Measurements from ENCODE around the gene CFAP100.

CFAP100 gene

GRCh38 chr3:126351771-126352475, 42.8 kb upstream of the CFAP100 start:
- Mint-ChIP-seq H3K27me3 (ENCODE audit: low read depth, poor library complexity) (no peaks in the 10 kb centered on the region), H3K27ac (no peak overlapping the region), H3K4me3 (no peak overlapping the region), H3K9me3 (no peaks in the 10 kb centered on the region), H3K36me3 (ENCODE audit: low read depth) (peaks cover 4% of the 10 kb centered on the region), H3K4me1 (peaks cover 28% of the 10 kb centered on the region)
- TF ChIP-seq, protein P1, sequence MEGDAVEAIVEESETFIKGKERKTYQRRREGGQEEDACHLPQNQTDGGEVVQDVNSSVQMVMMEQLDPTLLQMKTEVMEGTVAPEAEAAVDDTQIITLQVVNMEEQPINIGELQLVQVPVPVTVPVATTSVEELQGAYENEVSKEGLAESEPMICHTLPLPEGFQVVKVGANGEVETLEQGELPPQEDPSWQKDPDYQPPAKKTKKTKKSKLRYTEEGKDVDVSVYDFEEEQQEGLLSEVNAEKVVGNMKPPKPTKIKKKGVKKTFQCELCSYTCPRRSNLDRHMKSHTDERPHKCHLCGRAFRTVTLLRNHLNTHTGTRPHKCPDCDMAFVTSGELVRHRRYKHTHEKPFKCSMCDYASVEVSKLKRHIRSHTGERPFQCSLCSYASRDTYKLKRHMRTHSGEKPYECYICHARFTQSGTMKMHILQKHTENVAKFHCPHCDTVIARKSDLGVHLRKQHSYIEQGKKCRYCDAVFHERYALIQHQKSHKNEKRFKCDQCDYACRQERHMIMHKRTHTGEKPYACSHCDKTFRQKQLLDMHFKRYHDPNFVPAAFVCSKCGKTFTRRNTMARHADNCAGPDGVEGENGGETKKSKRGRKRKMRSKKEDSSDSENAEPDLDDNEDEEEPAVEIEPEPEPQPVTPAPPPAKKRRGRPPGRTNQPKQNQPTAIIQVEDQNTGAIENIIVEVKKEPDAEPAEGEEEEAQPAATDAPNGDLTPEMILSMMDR (IDR thresholded peaks at IDR 0.05) = no peak
- no peak for DNase-seq

DNA sequence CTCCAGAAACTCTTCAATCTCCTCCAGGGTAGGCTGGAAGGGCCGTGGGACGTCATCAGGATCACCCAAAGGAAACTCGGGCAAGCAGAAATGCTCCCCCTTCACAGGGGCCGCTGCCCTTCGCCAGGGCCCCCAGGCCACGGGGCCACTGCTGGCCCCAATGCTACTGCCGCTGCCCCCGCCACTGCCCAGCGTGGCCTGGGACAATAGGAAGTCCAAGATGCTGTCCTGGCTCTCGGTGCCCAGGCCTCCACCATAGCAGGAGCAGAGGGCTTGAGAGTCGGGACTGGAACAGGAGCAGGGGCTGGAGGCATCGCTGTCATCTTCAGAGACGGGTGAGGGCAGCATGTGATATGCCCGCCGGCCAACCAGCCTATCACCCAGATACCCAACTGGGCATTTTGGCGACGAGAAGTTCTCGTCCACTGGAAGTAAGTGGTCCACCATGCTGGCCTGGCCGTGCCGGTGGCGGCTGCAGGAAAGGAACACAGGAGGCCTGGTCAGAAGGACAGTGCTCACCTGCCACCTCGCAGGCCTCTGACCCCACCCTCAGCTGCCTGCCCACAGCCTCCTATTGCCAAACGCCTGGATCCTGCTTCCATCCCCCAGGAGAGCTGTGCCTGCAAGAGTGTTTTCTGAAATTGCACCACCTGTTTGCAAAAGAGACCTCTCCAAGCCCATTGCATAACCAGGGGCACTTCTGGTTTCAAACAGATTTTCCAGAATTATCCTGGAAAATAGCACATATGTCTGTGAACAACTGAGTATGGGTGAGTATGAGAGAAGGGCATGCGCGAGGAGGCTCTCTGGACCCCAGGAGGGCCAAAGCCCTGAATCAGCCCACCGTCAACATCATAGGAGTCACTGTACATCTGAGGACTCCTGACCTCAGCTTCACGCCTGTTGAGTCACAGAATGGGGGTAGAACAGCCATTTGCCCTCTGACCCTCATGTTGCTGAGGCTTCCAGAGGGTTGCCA, 41.9 kb upstream of the CFAP100 start:
- H3K36me3 Mint-ChIP-seq (ENCODE audit: low read depth) = peaks cover 4% of the 10 kb centered on the region
- no peak overlapping the region for H3K4me3 Mint-ChIP-seq
- H3K9me3 Mint-ChIP-seq = no peaks in the 10 kb centered on the region
- H3K27me3 Mint-ChIP-seq (ENCODE audit: low read depth, poor library complexity) = no peaks in the 10 kb centered on the region
- peaks cover 28% of the 10 kb centered on the region for H3K4me1 Mint-ChIP-seq
- no peak for DNase-seq
- TF ChIP-seq, protein P1 (IDR thresholded peaks at IDR 0.05) = no peak
- H3K27ac Mint-ChIP-seq = no peak overlapping the region

DNA sequence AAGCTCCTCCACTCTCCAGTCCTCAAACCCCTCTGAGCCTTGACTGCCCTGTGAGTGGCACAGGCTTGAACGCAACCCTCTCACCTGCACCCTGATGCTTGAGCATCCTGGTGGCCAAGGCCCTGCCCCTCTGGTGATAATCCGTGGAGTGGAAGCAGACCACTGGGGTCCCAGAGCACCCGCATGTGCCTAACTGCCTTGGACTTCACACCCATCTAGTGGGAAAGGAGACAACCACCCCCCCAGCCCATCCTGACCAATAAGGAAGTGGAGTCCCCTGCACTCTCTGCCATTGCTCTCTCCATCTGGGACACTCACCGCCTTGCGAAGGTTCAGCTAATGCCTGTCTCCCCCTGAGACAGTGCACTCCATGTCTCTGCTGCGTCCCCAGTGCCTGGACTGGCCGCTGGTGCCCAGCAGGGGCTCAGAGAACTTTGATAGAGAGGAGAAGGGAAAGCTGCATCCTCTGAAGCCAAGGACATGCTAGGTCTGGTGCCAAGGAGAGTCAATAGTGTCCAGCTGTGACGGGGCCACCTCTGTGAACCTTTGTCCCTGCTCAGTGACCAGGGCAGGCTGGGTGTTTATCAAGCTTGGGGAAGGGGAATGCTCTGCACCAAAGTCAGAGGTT, 40.9 kb upstream of the CFAP100 start:
- Mint-ChIP-seq H3K36me3 (ENCODE audit: low read depth) (peaks cover 4% of the 10 kb centered on the region), H3K27ac (no peak overlapping the region)

DNA sequence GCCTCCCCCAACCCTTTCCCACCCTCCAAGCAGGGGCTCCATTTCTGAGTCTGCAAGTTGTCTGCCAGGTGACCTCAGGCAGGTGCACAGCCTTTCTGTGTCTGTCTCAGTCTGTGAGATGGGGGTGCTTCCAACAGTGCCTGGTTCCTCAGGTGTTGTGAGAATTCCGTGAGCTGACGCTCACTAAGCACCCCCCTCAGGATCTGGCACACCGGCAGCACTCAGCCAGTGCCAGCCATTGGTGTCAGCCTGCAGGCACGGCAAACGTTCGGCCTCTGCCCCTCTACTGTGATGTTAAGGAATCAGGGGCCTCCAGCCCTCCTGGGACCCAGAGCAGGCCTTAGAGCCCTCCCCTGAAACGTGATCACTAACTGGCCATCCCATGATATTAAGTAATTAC, 39.9 kb upstream of the CFAP100 start:
- Mint-ChIP-seq H3K36me3 (ENCODE audit: low read depth) (peaks cover 4% of the 10 kb centered on the region), H3K4me1 (peaks cover 40% of the 10 kb centered on the region), H3K9me3 (no peaks in the 10 kb centered on the region), H3K4me3 (no peak overlapping the region), H3K27ac (no peak overlapping the region), H3K27me3 (ENCODE audit: low read depth, poor library complexity) (peaks cover 16% of the 10 kb centered on the region)
- TF ChIP-seq, protein P1 (IDR thresholded peaks at IDR 0.05) = no peak
- no peak for DNase-seq

More for the DNA sequence above, 40.9 kb upstream of the CFAP100 start:
- Mint-ChIP-seq H3K27me3 (ENCODE audit: low read depth, poor library complexity) (peaks cover 9% of the 10 kb centered on the region), H3K4me3 (no peak overlapping the region), H3K9me3 (no peaks in the 10 kb centered on the region), H3K4me1 (peaks cover 38% of the 10 kb centered on the region)
- no peak for DNase-seq
- TF ChIP-seq, protein P1 (IDR thresholded peaks at IDR 0.05) = no peak

DNA sequence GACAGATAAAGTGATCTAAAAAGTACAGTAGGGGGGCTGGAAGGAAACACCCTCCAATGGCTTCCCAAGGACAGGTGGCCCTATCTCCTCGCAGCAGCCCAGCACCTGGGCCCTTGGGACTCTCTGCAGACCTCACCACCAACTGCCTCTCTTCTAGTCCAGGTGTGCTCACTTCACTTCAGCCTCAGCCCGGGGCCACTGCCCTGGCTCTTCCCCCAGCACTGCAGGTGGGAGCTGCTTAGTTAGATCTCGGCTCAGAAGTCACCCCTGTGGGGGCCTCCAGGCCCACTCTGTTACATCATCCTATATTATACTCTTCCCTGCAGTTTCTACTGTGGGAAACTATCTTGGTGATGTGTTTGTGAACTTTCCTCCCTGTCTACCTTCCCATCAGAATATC, 39.5 kb upstream of the CFAP100 start:
- peaks cover 4% of the 10 kb centered on the region for H3K36me3 Mint-ChIP-seq (ENCODE audit: low read depth)
- H3K4me1 Mint-ChIP-seq = peaks cover 40% of the 10 kb centered on the region
- TF ChIP-seq, protein P1 (IDR thresholded peaks at IDR 0.05) = no peak
- H3K27me3 Mint-ChIP-seq (ENCODE audit: low read depth, poor library complexity) = peaks cover 21% of the 10 kb centered on the region
- H3K9me3 Mint-ChIP-seq = no peaks in the 10 kb centered on the region
- peak overlapping the region; percentile 94 for H3K4me3 Mint-ChIP-seq
- no peak for DNase-seq
- H3K27ac Mint-ChIP-seq = no peak overlapping the region

Data from nephron progenitor cell (in vitro differentiated cells).